Measurements from ENCODE around the gene ZNF879. TPM values are rescaled to one million over a fixed set of nuclear protein-coding genes. Genes with fewer than 3 reads are reported as not detected.

The ZNF879 gene
- total RNA-seq = 10 to 100 TPM in 1 of 4 donors, 1 to 10 TPM in 3; 6.6 to 18.3 (median 7.8) TPM

GRCh38 chr5:179023528-179024189 lies at the start of gene ZNF879:
Gene ZNF879 (plus strand): TSS chr5:179023804. CDS start chr5:179025005, 1,201 bp downstream.
- intact Hi-C loops (cut with DNase I) = loop anchor here (10.0 kb wide), 1 partner anchor 139 kb away; no protein-coding TSS in a partner anchor
- Histone ChIP-seq H3K27me3 (no peaks in the 10 kb centered on the region), H3K4me3 (replicated peaks in 1 of 3) (peak within 1 kb of the TSS; percentile 63 to 80 (median 79)), H3K27ac (peak within 1 kb of the TSS; percentile 71 to 82 (median 75)), H3K36me3 (peaks cover 22 to 23% of the 10 kb centered on the region in 2 donors), H3K4me1 (peaks cover 11 to 12% of the 10 kb centered on the region in 2 donors), H3K9me3 (no peaks in the 10 kb centered on the region)
- DNase-seq = peak; percentile 94 to 97
- 0 to 1% methylated on average over 14 to 60 of the region's 72 CpGs for WGBS, 2 donors
- TF ChIP-seq CTCF (IDR thresholded peaks at IDR 0.05) (no peak), POLR2A (IDR thresholded peaks at IDR 0.05) (peak in 1 of 2 donors; percentile 51)

- 96 to 97% methylated on average over 15 of the region's 15 CpGs for WGBS, 2 donors
- intact Hi-C loops (cut with DNase I) = no loop called here
- no peak for DNase-seq
Observed at GRCh38 chr5:178981381-178981780, 42.2 kb upstream of the ZNF879 start.

GRCh38 chr5:178982941-178983340 lies 40.7 kb upstream of the ZNF879 start:
- H3K4me1 ChIP-seq = no peaks in the 10 kb centered on the region
- intact Hi-C loops (cut with DNase I) = no loop called here
- WGBS, 2 donors = 89 to 97% methylated on average over 17 of the region's 17 CpGs
- DNase-seq = no peak
- no peaks in the 10 kb centered on the region for H3K36me3 ChIP-seq
- H3K27ac ChIP-seq = no peak overlapping the region
- TF ChIP-seq CTCF (IDR thresholded peaks at IDR 0.05) = no peak
- no peak for TF ChIP-seq POLR2A (IDR thresholded peaks at IDR 0.05)
- no peak overlapping the region for H3K4me3 ChIP-seq (replicated peaks in 1 of 3)
- no peaks in the 10 kb centered on the region for H3K27me3 ChIP-seq
- no peaks in the 10 kb centered on the region for H3K9me3 ChIP-seq

More at GRCh38 chr5:178981381-178981780, 42.2 kb upstream of the ZNF879 start:
- H3K27me3 ChIP-seq = no peaks in the 10 kb centered on the region
- no peaks in the 10 kb centered on the region for H3K9me3 ChIP-seq
- H3K27ac ChIP-seq = no peak overlapping the region
- no peak overlapping the region for H3K4me3 ChIP-seq (replicated peaks in 1 of 3)
- TF ChIP-seq POLR2A (IDR thresholded peaks at IDR 0.05) = no peak
- no peak for TF ChIP-seq CTCF (IDR thresholded peaks at IDR 0.05)
- no peaks in the 10 kb centered on the region for H3K4me1 ChIP-seq
- no peaks in the 10 kb centered on the region for H3K36me3 ChIP-seq

GRCh38 chr5:178983728-178984127 lies 39.9 kb upstream of the ZNF879 start:
- H3K4me1 ChIP-seq = no peaks in the 10 kb centered on the region
- WGBS, 2 donors = 96 to 98% methylated on average over 9 to 10 of the region's 10 CpGs
- H3K4me3 ChIP-seq (replicated peaks in 1 of 3) = no peak overlapping the region
- H3K27ac ChIP-seq = no peak overlapping the region
- no peak for DNase-seq
- intact Hi-C loops (cut with DNase I) = no loop called here
- H3K36me3 ChIP-seq = no peaks in the 10 kb centered on the region
- H3K9me3 ChIP-seq = no peaks in the 10 kb centered on the region
- TF ChIP-seq CTCF (IDR thresholded peaks at IDR 0.05) (no peak), POLR2A (IDR thresholded peaks at IDR 0.05) (no peak)
- no peaks in the 10 kb centered on the region for H3K27me3 ChIP-seq

Data from thyroid gland (tissue), 4 donors.